HepG2 (cell line): ENCODE results near the gene CACNA1C. TPM values are rescaled to one million over a fixed set of nuclear protein-coding genes. Genes with fewer than 3 reads are reported as not detected.

ENCODE experiments used
- ATAC-seq: fragments of 200-7000 bp; cut with Tn5 transposase; 3 replicates; pipeline ENCODE4 v1.9.1; 2020; ENCODE audit warnings: mild to moderate bottlenecking, moderate library complexity
- BruUV-seq: library from RNA; stranded (reverse); fragments of 400-500 nt; replicated peaks from 2 replicates; lab custom pipeline; 2021; lab: Mats Ljungman, UMichigan
- CTCF ChIA-PET: fragments of 300-600 bp; formaldehyde crosslinking; extraction: SDS; loops from one replicate; lab custom pipeline; 2021; ENCODE audit warnings: low total read pairs, inconsistent platforms, low intra/inter-chr PET ratio; lab: Yijun Ruan, JAX
- POLR2A ChIA-PET: fragments of 350-600 bp; sonication (Branson Sonifier 250); formaldehyde crosslinking; loops from one replicate; lab custom pipeline; 2020; ENCODE audit warnings: antibody characterized with exemption, inconsistent platforms; lab: Yijun Ruan, JAX
- DNase-seq: peaks from one replicate; pipeline ENCODE4 v3.0.0-alpha.2; 2015; ENCODE audit warnings: low spot score
- FAIRE-seq: peaks from 3 replicates; lab custom pipeline; 2011; peaks lifted over from hg19 to GRCh38; lab: Jason Lieb, UNC
- H2AFZ ChIP-seq: one replicate; pipeline ENCODE4 v1.6.1; 2011; ENCODE audit warnings: low read length, inconsistent platforms
- H3K27ac ChIP-seq: fragments of 300-600 bp; 3 replicates; pipeline ENCODE4 v1.8.0; 2011; ENCODE audit warnings: mixed run types, mild to moderate bottlenecking, mixed read lengths, low read length, inconsistent platforms; ENCODE audit not compliant: insufficient read depth; ENCODE audit errors: extremely low read length
- H3K27me3 ChIP-seq, 2 experiments: fragments of 200-600 bp in 1 of 2; 2 replicates in 1 of 2; 3 replicates in 1 of 2; pipeline versions ENCODE4 v1.6.0 to v1.8.0; 2011; ENCODE audit warnings: low read length in 2 of 2, mild to moderate bottlenecking in 2 of 2, moderate library complexity in 2 of 2, inconsistent platforms in 1 of 2; ENCODE audit not compliant: insufficient read depth in 2 of 2, control insufficient read depth in 1 of 2
- H3K36me3 ChIP-seq, 2 experiments: fragments of 200-600 bp in 1 of 2; replicated peaks in 1 of 2; 2 replicates in 1 of 2; 3 replicates in 1 of 2; pipeline versions ENCODE4 v1.5.1 to v1.8.0; 2011; ENCODE audit warnings: low read length in 2 of 2, inconsistent platforms in 1 of 2; ENCODE audit not compliant: insufficient read depth in 2 of 2, control insufficient read depth in 1 of 2
- H3K4me1 ChIP-seq: 2 replicates; pipeline ENCODE4 v1.5.1; 2012; ENCODE audit warnings: low read length, inconsistent platforms; ENCODE audit not compliant: insufficient read depth
- H3K4me2 ChIP-seq: 2 replicates; pipeline ENCODE4 v1.6.0; 2011; ENCODE audit warnings: low read depth, low read length, inconsistent platforms
- H3K4me3 ChIP-seq, 3 experiments: fragments of 200-600 bp in 1 of 3; sonication (generic), shearing (Covaris generic) in 1 of 3; replicated peaks in 1 of 3; 2 replicates each; pipeline ENCODE4 v1.5.1; 2011 to 2016; ENCODE audit warnings: low read length in 3 of 3, inconsistent platforms in 2 of 3, low read depth in 2 of 3, mild to moderate bottlenecking in 2 of 3, control low read depth in 1 of 3, mixed read lengths in 1 of 3; ENCODE audit not compliant: insufficient read depth in 1 of 3
- H3K79me2 ChIP-seq: one replicate; pipeline ENCODE4 v1.6.1; 2011; ENCODE audit warnings: low read length, inconsistent platforms; ENCODE audit not compliant: insufficient read depth
- H3K9ac ChIP-seq: 2 replicates; pipeline ENCODE4 v1.6.0; 2011; ENCODE audit warnings: mild to moderate bottlenecking, low read depth, low read length, inconsistent platforms; ENCODE audit not compliant: insufficient read depth
- H3K9me3 ChIP-seq: 2 replicates; pipeline ENCODE4 v1.5.1; 2012; ENCODE audit warnings: mild to moderate bottlenecking, low read length
- H4K20me1 ChIP-seq: 2 replicates; pipeline ENCODE4 v1.6.0; 2011; ENCODE audit warnings: inconsistent platforms, mild to moderate bottlenecking, low read length, moderate library complexity; ENCODE audit not compliant: insufficient read depth
- ASH2L ChIP-seq: fragments of 300-600, 200-600 bp; sonication (generic); IDR thresholded peaks from 2 replicates; pipeline ENCODE4 v1.7.0; 2017; ENCODE audit warnings: low read depth, mild to moderate bottlenecking, moderate library complexity, mixed read lengths, low read length; ENCODE audit not compliant: insufficient read length
- KDM2A ChIP-seq: sonication (generic); formaldehyde crosslinking; IDR thresholded peaks from 2 replicates; pipeline ENCODE4 v1.4.0; 2020; ENCODE audit warnings: low read depth, missing genetic modification reagents, borderline replicate concordance
- WGBS: methylation state at CpG from one replicate; pipeline ENCODE4 v1.1.6; 2017; ENCODE audit warnings: low lambda C conversion rate; 5-methylcytosine and 5-hydroxymethylcytosine counted together
- in situ Hi-C: cut with HindIII; loops from 2 replicates; pipeline ENCODE4 v1.10.0; 2017; ENCODE audit warnings: low pct_unique_long_range_greater_than_20kb; ENCODE audit not compliant: extremely low pct_ligation_motif_present
- intact Hi-C: fragments of 100-400 bp; cut with micrococcal nuclease; formaldehyde crosslinking; loops from one replicate; pipeline ENCODE4 v1.10.0; 2022; ENCODE audit not compliant: unreplicated experiment
- polyA plus RNA-seq, 8 experiments: library from polyadenylated mRNA; depleted of rRNA in 3 of 8; stranded (reverse) in 7 of 8; unstranded in 1 of 8; fragments of >200 nt; fragmentation: Illumina TruSeq in 4 of 8; extraction: Trizol in 4 of 8; gene quantifications; 2 replicates each; pipeline versions ENCODE4 v1.2.1 to v1.2.3, GENCODE V29; 2011 to 2016; ENCODE audit warnings: low read depth in 4 of 8, missing spikeins in 1 of 8, mixed read lengths in 1 of 8; ENCODE audit not compliant: insufficient read depth in 1 of 8
- total RNA-seq, 5 experiments: library from RNA; depleted of rRNA; stranded (reverse); fragments of >200 nt; fragmentation: Illumina TruSeq; extraction: Trizol; gene quantifications; 2 replicates each; pipeline ENCODE4 v1.2.3, GENCODE V29; 2016; ENCODE audit warnings: low read depth in 1 of 5
- TF ChIP-seq, protein P1 (sequence below): sonication (generic); formaldehyde crosslinking; IDR thresholded peaks from 2 replicates; pipeline ENCODE4 v1.4.0; 2020; ENCODE audit warnings: mild to moderate bottlenecking, missing genetic modification reagents

Gene CACNA1C
- total and polyA plus RNA-seq, 2 of the 13 experiments (the other 11 are each of a cell fraction or from before 2014, with no cell fraction given), result not detected

GRCh38 chr12:2229661-2230539 lies 177.1 kb downstream of the CACNA1C start:
- Histone ChIP-seq H4K20me1 (no peaks in the 10 kb centered on the region), H3K79me2 (no peaks in the 10 kb centered on the region), H2AFZ (no peak overlapping the region), H3K27ac (no peak overlapping the region), H3K9ac (no peak overlapping the region), H3K4me3 (no peak overlapping the region), H3K4me1 (peaks cover 17% of the 10 kb centered on the region), H3K36me3 (no peaks in the 10 kb centered on the region), H3K4me2 (no peak overlapping the region), H3K27me3 (peaks cover 0 to 7% of the 10 kb centered on the region in 2 experiments; a peak in 3 of 5 replicates), H3K9me3 (no peaks in the 10 kb centered on the region)
- ATAC-seq (no peak), FAIRE-seq (no peak), DNase-seq (no peak)
- TF ChIP-seq KDM2A (CRISPR knock-in tag) (no peak), ASH2L (no peak)
- TF ChIP-seq, protein P1, sequence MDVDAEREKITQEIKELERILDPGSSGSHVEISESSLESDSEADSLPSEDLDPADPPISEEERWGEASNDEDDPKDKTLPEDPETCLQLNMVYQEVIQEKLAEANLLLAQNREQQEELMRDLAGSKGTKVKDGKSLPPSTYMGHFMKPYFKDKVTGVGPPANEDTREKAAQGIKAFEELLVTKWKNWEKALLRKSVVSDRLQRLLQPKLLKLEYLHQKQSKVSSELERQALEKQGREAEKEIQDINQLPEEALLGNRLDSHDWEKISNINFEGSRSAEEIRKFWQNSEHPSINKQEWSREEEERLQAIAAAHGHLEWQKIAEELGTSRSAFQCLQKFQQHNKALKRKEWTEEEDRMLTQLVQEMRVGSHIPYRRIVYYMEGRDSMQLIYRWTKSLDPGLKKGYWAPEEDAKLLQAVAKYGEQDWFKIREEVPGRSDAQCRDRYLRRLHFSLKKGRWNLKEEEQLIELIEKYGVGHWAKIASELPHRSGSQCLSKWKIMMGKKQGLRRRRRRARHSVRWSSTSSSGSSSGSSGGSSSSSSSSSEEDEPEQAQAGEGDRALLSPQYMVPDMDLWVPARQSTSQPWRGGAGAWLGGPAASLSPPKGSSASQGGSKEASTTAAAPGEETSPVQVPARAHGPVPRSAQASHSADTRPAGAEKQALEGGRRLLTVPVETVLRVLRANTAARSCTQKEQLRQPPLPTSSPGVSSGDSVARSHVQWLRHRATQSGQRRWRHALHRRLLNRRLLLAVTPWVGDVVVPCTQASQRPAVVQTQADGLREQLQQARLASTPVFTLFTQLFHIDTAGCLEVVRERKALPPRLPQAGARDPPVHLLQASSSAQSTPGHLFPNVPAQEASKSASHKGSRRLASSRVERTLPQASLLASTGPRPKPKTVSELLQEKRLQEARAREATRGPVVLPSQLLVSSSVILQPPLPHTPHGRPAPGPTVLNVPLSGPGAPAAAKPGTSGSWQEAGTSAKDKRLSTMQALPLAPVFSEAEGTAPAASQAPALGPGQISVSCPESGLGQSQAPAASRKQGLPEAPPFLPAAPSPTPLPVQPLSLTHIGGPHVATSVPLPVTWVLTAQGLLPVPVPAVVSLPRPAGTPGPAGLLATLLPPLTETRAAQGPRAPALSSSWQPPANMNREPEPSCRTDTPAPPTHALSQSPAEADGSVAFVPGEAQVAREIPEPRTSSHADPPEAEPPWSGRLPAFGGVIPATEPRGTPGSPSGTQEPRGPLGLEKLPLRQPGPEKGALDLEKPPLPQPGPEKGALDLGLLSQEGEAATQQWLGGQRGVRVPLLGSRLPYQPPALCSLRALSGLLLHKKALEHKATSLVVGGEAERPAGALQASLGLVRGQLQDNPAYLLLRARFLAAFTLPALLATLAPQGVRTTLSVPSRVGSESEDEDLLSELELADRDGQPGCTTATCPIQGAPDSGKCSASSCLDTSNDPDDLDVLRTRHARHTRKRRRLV (CRISPR knock-in tag), result no peak
- ChIA-PET POLR2A (no interaction called here), CTCF (no interaction called here)
- 86% methylated on average over 26 of the region's 61 CpGs for WGBS
- BruUV-seq, result no TSS peak
- in situ Hi-C loops (no loop called here), intact Hi-C loops (no loop called here)
